ENCODE data around the gene SORBS1.
A peak's percentile ranks its signal among the peaks of the same experiment; 100 is the strongest.

Gene SORBS1

GRCh38 chr10:95404864-95405263 lies 156.3 kb downstream of the SORBS1 start:
- no peak for DNase-seq

- DNase-seq = no peak
Measured at GRCh38 chr10:95404462-95404858, 156.7 kb downstream of the SORBS1 start.

GRCh38 chr10:95403700-95404461 lies 157.3 kb downstream of the SORBS1 start:
- no peak for DNase-seq

- DNase-seq = no peak
Measured at GRCh38 chr10:95401704-95402469, 159.3 kb downstream of the SORBS1 start.

- DNase-seq = no peak
Measured at GRCh38 chr10:95400787-95401186, 160.4 kb downstream of the SORBS1 start.

GRCh38 chr10:95399183-95399582 lies 162.0 kb downstream of the SORBS1 start:
- no peak for DNase-seq

- no peak for DNase-seq
Measured at GRCh38 chr10:95397747-95398146, 163.4 kb downstream of the SORBS1 start.

- DNase-seq = no peak
Measured at GRCh38 chr10:95395947-95396449, 165.2 kb downstream of the SORBS1 start.

- no peak for DNase-seq
Measured at GRCh38 chr10:95394161-95394880, 166.8 kb downstream of the SORBS1 start.

GRCh38 chr10:95392681-95393164 lies 168.4 kb downstream of the SORBS1 start:
- DNase-seq = no peak

- DNase-seq = no peak
Measured at GRCh38 chr10:95392217-95392584, 169.0 kb downstream of the SORBS1 start.

- DNase-seq = peak; percentile 39
Measured at GRCh38 chr10:95391581-95392216, 169.5 kb downstream of the SORBS1 start.

GRCh38 chr10:95391164-95391563 lies 170.0 kb downstream of the SORBS1 start:
- DNase-seq = no peak

GRCh38 chr10:95389982-95390381 lies 171.2 kb downstream of the SORBS1 start:
- DNase-seq = no peak

- no peak for DNase-seq
Measured at GRCh38 chr10:95389176-95389575, 172.0 kb downstream of the SORBS1 start.

- DNase-seq = no peak
Measured at GRCh38 chr10:95388539-95388938, 172.6 kb downstream of the SORBS1 start.

GRCh38 chr10:95388109-95388471 lies 173.1 kb downstream of the SORBS1 start:
- DNase-seq = no peak

- DNase-seq = no peak
Measured at GRCh38 chr10:95384011-95384704, 177.0 kb downstream of the SORBS1 start.

- DNase-seq = no peak
Measured at GRCh38 chr10:95382596-95382995, 178.6 kb downstream of the SORBS1 start.

GRCh38 chr10:95382174-95382573 lies 179.0 kb downstream of the SORBS1 start:
- DNase-seq = no peak

- DNase-seq = no peak
Measured at GRCh38 chr10:95377950-95378349, 183.2 kb downstream of the SORBS1 start.

GRCh38 chr10:95375418-95375817 lies 185.8 kb downstream of the SORBS1 start:
- no peak for DNase-seq

Data from fibroblast of skin of right biceps (primary cell).